HG03135 (cell line): ENCODE results near the gene ALK.

Source experiments
- ATAC-seq: cut with Tn5 transposase; IDR thresholded peaks from one replicate; pipeline ENCODE4 v1.9.1; 2021; ENCODE audit warnings: mild to moderate bottlenecking, moderate library complexity; ENCODE audit not compliant: unreplicated experiment

ALK gene

GRCh38 chr2:29186817-29187216, 734.6 kb downstream of the ALK start:
- no peak for ATAC-seq

GRCh38 chr2:29184531-29184930, 736.9 kb downstream of the ALK start:
- ATAC-seq: no peak

GRCh38 chr2:29182920-29183319, 738.5 kb downstream of the ALK start:
- ATAC-seq: no peak

GRCh38 chr2:29182334-29182733, 739.1 kb downstream of the ALK start:
- ATAC-seq: no peak

GRCh38 chr2:29175338-29175737, 746.0 kb downstream of the ALK start:
- no peak for ATAC-seq

GRCh38 chr2:29174937-29175336, 746.4 kb downstream of the ALK start:
- ATAC-seq: no peak

GRCh38 chr2:29166242-29167039, 754.9 kb downstream of the ALK start:
- ATAC-seq: no peak

GRCh38 chr2:29165362-29166241, 755.8 kb downstream of the ALK start:
- no peak for ATAC-seq

GRCh38 chr2:29164091-29164846, 757.1 kb downstream of the ALK start:
- ATAC-seq: no peak

GRCh38 chr2:29162204-29162928, 759.0 kb downstream of the ALK start:
- ATAC-seq: no peak

- no peak for ATAC-seq
These were observed 761.2 kb downstream of the ALK start for GRCh38 chr2:29160184-29160583.

GRCh38 chr2:29159125-29159524, 762.3 kb downstream of the ALK start:
- ATAC-seq: no peak

- ATAC-seq: no peak
These were observed 764.3 kb downstream of the ALK start for GRCh38 chr2:29157131-29157530.

GRCh38 chr2:29155578-29155977, 765.8 kb downstream of the ALK start:
- ATAC-seq: no peak

GRCh38 chr2:29154610-29155009, 766.8 kb downstream of the ALK start:
- no peak for ATAC-seq

GRCh38 chr2:29147963-29148362, 773.4 kb downstream of the ALK start:
- no peak for ATAC-seq

- ATAC-seq: no peak
These were observed 775.2 kb downstream of the ALK start for GRCh38 chr2:29146197-29146596.

GRCh38 chr2:29143657-29144056, 777.7 kb downstream of the ALK start:
- no peak for ATAC-seq
